ENCODE results near the gene KCNJ6. TPM values are rescaled to one million over a fixed set of nuclear protein-coding genes. Genes with fewer than 3 reads are reported as not detected.

The KCNJ6 gene
- total and polyA plus RNA-seq, 2 of the 8 experiments (the other 6 are each of a cell fraction or from before 2014, with no cell fraction given) = 0.51 to 1.2 TPM

- no peak overlapping the region for H3K14ac ChIP-seq (ENCODE audit: insufficient read length)
- peak; percentile 16 to 66 (median 65) for TF ChIP-seq CTCF (IDR thresholded peaks at IDR 0.05; ENCODE audit: control extremely low read depth in 1 of 3, insufficient read depth in 1 of 3, low read depth in 1 of 3, low read length in 3 of 3)
- no peak for TF ChIP-seq GTF2F1 (IDR thresholded peaks at IDR 0.05; ENCODE audit: borderline replicate concordance, low read depth, low read length)
- TF ChIP-seq YY1 (IDR thresholded peaks at IDR 0.05; ENCODE audit: low read depth, low read length) = peak; percentile 92
- no peak for TF ChIP-seq KDM5A (IDR thresholded peaks at IDR 0.05; ENCODE audit: low read length)
- TF ChIP-seq CEBPB (IDR thresholded peaks at IDR 0.05; ENCODE audit: low read depth, low read length) = 0 out of 2 replicates have a peak, but pooled peaks have one; percentile 6
- TF ChIP-seq TAF1 (IDR thresholded peaks at IDR 0.05; ENCODE audit: low read depth, low read length) = 0 out of 2 replicates have a peak, but pooled peaks have one; percentile 25
- peak; percentile 89 to 90 for TF ChIP-seq RAD21 (IDR thresholded peaks at IDR 0.05 in 1 of 2, conservative IDR thresholded peaks at IDR 0.05 in 1 of 2; ENCODE audit: low read depth in 2 of 2, low read length in 2 of 2)
- no peak overlapping the region for H4K5ac ChIP-seq (ENCODE audit: insufficient read length, low read depth, low read length)
- peak; percentile 70 for FAIRE-seq
- H2BK20ac ChIP-seq (ENCODE audit: low read length) = peak overlapping the region; percentile 97
- peak overlapping the region; percentile 97 for H2BK120ac ChIP-seq (replicated peaks; ENCODE audit: low read depth, low read length)
- no peak overlapping the region for H3K4me2 ChIP-seq (ENCODE audit: insufficient read depth in 1 of 2, low read depth in 2 of 2, low read length in 2 of 2)
- H3K79me2 ChIP-seq (ENCODE audit: control insufficient read depth in 1 of 2, insufficient read depth in 2 of 2, low read length in 2 of 2) = no peaks in the 10 kb centered on the region
- ChIA-PET POLR2A (ENCODE audit: partially characterized antibody) (interaction anchor here (0.9 to 1.2 kb wide), 3 partner anchors 9 to 52 kb away, joined by 4 to 7 read pairs (median 5); no protein-coding TSS in a partner anchor), CTCF (ENCODE audit: partially characterized antibody) (interaction anchor here (0.7 to 3.9 kb wide), 36 partner anchors 10 to 476 kb away, joined by 3 to 16 read pairs (median 4); no protein-coding TSS in a partner anchor)
- WGBS, 2 experiments (ENCODE audit: extremely low coverage in 1 of 2, insufficient coverage in 1 of 2, insufficient read length in 1 of 2, insufficient replicate concordance in 2 of 2, low coverage in 1 of 2, low lambda C conversion rate in 2 of 2, missing lambda C conversion rate in 1 of 2) = 62% methylated on average over 3 of the region's 3 CpGs; no CpG with 5 or more reads in 1 of the 2 experiments
- H3K18ac ChIP-seq (ENCODE audit: extremely low read depth, low read length) = peak overlapping the region; percentile 52
- no peak overlapping the region for H3K4me3 ChIP-seq (ENCODE audit: extremely low read depth in 1 of 4, insufficient read depth in 2 of 4, low read depth in 3 of 4, low read length in 4 of 4)
- peak overlapping the region; percentile 33; the same call in 1 of the 2 replicates for H3K27ac ChIP-seq (ENCODE audit: low read depth, low read length)
- H3K23ac ChIP-seq (ENCODE audit: insufficient read length) = no peak overlapping the region
- H3K9ac ChIP-seq (replicated peaks in 1 of 4; ENCODE audit: extremely low read depth in 1 of 4, low read depth in 3 of 4, low read length in 3 of 4) = no peak overlapping the region
- peaks cover 0 to 4% (median 1%) of the 10 kb centered on the region in 4 experiments; a peak in 1 of 7 replicates for H3K4me1 ChIP-seq (replicated peaks in 1 of 4; ENCODE audit: control insufficient read depth in 3 of 4, insufficient read depth in 4 of 4, low read length in 3 of 4)
- H4K91ac ChIP-seq (replicated peaks; ENCODE audit: insufficient read length, low read length) = peak overlapping the region; percentile 91
- no peaks in the 10 kb centered on the region for H3K9me3 ChIP-seq (ENCODE audit: insufficient read depth in 2 of 2, low read depth in 1 of 2, low read length in 1 of 2)
- no peaks in the 10 kb centered on the region for H3K27me3 ChIP-seq (replicated peaks in 1 of 4; ENCODE audit: control insufficient read depth in 3 of 4, extremely low read depth in 1 of 4, insufficient read depth in 3 of 4, low read length in 3 of 4)
- H4K20me1 ChIP-seq (replicated peaks in 1 of 2; ENCODE audit: control insufficient read depth in 1 of 2, insufficient read depth in 2 of 2, low read length in 2 of 2) = no peaks in the 10 kb centered on the region
- H3K56ac ChIP-seq (replicated peaks; ENCODE audit: insufficient read length, low read depth, low read length) = no peak overlapping the region
- peak overlapping the region; percentile 96 for H2AFZ ChIP-seq (ENCODE audit: low read length)
- peak overlapping the region; percentile 60; the same call in 1 of the 2 replicates for H2BK5ac ChIP-seq (ENCODE audit: low read depth, low read length)
- H2BK12ac ChIP-seq (ENCODE audit: low read depth, low read length) = peak overlapping the region; percentile 85
- H3K79me1 ChIP-seq (ENCODE audit: low read depth, low read length) = no peaks in the 10 kb centered on the region
- no peak overlapping the region; the same call in 1 of the 2 replicates for H2AK5ac ChIP-seq (ENCODE audit: low read depth, low read length)
- H4K8ac ChIP-seq (ENCODE audit: extremely low read depth, insufficient read depth, low read length) = no peak overlapping the region; the same call in 1 of the 2 replicates
- H3K36me3 ChIP-seq (ENCODE audit: control insufficient read depth in 2 of 4, insufficient read depth in 4 of 4, low read length in 3 of 4) = no peaks in the 10 kb centered on the region
- H3K23me2 ChIP-seq (ENCODE audit: low read depth, low read length) = no peaks in the 10 kb centered on the region
- peak overlapping the region; percentile 49; the same call in 1 of the 2 replicates for H2BK15ac ChIP-seq (ENCODE audit: low read length)
- no peak for DNase-seq (ENCODE audit: low read depth in 1 of 2, low spot score in 2 of 2)
- H3K4ac ChIP-seq (replicated peaks; ENCODE audit: insufficient read length, low read depth, low read length) = peak overlapping the region; percentile 73
Measured at GRCh38 chr21:37642493-37642892, 273.8 kb downstream of the KCNJ6 start.
